CMK (cell line): ENCODE data around the gene DDX1.

Source experiments
- DNase-seq: peaks from one replicate; pipeline ENCODE4 v3.0.0-alpha.2; 2010; ENCODE audit warnings: low read depth

DDX1 gene

GRCh38 chr2:15646661-15647060 is 55.0 kb downstream of the DDX1 start:
- DNase-seq = no peak

GRCh38 chr2:15647622-15648590 is 56.2 kb downstream of the DDX1 start:
- DNase-seq = no peak

- DNase-seq = no peak
Observed at GRCh38 chr2:15648593-15649525, 57.2 kb downstream of the DDX1 start.

GRCh38 chr2:15649561-15650255 is 58.0 kb downstream of the DDX1 start:
- no peak for DNase-seq

GRCh38 chr2:15650616-15651366 is 59.1 kb downstream of the DDX1 start:
- no peak for DNase-seq

GRCh38 chr2:15651367-15651727 is 59.7 kb downstream of the DDX1 start:
- DNase-seq = no peak

GRCh38 chr2:15652252-15652651 is 60.6 kb downstream of the DDX1 start:
- no peak for DNase-seq

GRCh38 chr2:15652801-15653200 is 61.1 kb downstream of the DDX1 start:
- DNase-seq = no peak

GRCh38 chr2:15653806-15654726 is 62.4 kb downstream of the DDX1 start:
- DNase-seq = no peak

GRCh38 chr2:15654727-15655073 is 63.0 kb downstream of the DDX1 start:
- no peak for DNase-seq

GRCh38 chr2:15655123-15655887 is 63.6 kb downstream of the DDX1 start:
- DNase-seq = no peak

- DNase-seq = no peak
Observed at GRCh38 chr2:15656090-15656489, 64.4 kb downstream of the DDX1 start.

GRCh38 chr2:15657759-15658158 is 66.1 kb downstream of the DDX1 start:
- DNase-seq = no peak

- no peak for DNase-seq
Observed at GRCh38 chr2:15658911-15659310, 67.2 kb downstream of the DDX1 start.

- DNase-seq = no peak
Observed at GRCh38 chr2:15660491-15661294, 69.0 kb downstream of the DDX1 start.

- no peak for DNase-seq
Observed at GRCh38 chr2:15661295-15661569, 69.6 kb downstream of the DDX1 start.

GRCh38 chr2:15662026-15662425 is 70.4 kb downstream of the DDX1 start:
- DNase-seq = no peak

GRCh38 chr2:15662579-15662978 is 70.9 kb downstream of the DDX1 start:
- no peak for DNase-seq

- DNase-seq = no peak
Observed at GRCh38 chr2:15663802-15664201, 72.1 kb downstream of the DDX1 start.
